Measurements from ENCODE around the gene PTPRN2.
"Not testable (repeated sequence)": the region's sequence is repeated elsewhere in the genome, so short reads cannot be mapped to it uniquely, and the experiment has no call there.

PTPRN2 gene

DNA sequence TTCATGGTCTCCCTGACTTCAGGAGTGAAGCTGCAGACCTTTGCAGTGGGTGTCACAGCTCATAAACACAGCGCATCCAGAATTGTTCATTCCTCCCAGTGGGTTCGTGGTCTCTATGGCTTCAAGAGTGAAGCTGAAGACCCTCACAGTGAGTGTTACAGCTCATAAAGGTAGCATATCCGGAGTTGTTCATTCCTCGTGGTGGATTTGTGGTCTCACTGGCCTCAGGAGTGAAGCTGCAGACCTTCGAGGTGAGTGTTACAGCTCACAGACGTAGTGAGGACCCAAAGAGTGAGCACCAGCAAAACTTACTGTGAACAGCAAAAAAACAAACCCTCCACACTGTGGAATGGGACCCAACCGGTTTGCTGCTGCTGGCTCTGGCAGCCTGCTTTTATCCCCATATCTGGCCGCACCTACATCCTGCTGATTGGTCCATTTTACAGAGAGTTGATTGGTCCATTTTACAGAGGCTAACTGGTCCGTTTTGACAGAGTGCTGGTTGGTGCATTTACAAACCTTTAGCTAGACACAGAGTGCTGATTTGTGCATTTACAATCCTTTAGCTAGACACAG lies 308.8 kb downstream of the PTPRN2 start:
- DNase-seq (ENCODE audit: low spot score), result no peak

DNA sequence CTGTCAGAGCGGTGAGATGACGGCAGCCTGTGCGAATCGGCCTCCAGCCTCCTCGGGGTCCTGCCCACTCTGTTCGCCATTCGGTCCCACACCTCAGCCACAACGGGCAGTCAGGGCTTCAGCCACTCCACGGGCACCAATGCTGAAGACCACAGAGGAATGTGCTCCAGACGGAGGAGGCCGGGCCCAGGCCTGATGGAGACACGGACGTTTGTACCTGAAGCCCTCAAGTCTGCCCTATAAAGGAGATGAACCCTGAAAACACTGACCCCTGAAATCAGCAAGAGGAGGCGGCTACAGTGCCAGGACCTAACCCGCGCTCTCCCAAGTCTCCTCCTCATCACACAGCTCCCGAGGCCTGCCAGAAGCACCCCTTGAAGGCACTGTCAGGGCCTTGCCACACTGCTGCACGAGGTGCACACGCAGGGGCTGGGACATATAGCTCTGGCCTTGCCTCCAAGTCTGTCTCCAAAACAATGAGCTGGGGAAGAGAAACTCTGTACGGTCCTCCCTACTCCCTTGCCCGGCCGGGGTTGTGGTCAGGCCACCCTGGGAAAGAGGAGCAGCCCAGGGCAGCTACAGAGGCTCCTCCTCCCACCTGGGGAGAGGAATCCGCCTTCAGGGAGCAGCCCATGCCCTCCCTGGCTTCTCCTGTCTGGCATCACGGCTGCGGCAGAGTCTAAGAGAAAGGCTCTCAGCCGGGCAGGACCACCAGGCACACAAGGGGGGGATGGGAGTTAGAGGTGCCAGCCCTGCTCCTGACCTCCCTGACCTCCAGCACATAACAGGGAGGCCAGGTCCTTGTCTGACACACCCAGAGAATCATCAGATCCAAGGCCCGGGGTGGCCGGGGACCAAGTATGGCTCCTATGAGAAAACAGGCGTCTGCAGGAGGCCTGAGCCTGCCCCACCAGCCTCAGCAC lies 310.1 kb downstream of the PTPRN2 start:
- no peak for DNase-seq (ENCODE audit: low spot score)

DNA sequence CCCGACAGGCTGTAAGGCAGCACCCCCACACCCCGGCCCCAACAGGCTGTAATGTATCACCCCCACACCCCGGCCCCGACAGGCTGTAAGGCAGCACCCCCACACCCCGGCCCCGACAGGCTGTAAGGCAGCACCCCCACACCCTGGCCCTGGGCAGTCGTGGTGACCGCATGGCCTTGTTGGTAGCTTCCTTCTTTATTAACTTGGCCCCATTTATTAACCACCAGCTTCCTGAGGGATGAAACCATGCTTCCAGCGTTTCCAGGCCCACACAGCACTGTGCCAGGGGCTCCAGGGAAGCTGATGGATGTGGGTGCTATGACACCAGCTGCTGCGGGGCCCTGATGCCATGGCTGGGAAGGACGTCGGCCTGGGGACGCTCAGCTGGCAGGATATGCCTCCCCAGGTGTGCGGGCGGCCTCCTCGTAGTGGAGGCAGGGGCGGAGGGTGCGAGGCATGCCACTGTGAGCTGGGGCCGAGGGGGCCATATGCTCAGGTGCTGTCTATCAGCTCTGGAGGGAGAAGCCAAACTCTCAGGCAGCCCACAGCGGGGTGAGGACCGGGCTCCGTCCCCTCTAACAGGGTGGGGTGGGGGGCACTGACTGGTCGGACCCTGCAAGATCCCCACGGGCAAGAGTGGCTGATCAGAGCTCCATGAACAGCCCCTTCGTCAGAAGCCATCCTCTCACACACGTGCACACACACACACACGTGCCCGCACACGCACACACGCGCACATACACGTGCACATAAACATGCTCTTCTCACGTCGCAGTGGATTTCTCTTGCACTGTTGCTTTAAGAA lies 311.0 kb downstream of the PTPRN2 start:
- DNase-seq (ENCODE audit: low spot score), result no peak

DNA sequence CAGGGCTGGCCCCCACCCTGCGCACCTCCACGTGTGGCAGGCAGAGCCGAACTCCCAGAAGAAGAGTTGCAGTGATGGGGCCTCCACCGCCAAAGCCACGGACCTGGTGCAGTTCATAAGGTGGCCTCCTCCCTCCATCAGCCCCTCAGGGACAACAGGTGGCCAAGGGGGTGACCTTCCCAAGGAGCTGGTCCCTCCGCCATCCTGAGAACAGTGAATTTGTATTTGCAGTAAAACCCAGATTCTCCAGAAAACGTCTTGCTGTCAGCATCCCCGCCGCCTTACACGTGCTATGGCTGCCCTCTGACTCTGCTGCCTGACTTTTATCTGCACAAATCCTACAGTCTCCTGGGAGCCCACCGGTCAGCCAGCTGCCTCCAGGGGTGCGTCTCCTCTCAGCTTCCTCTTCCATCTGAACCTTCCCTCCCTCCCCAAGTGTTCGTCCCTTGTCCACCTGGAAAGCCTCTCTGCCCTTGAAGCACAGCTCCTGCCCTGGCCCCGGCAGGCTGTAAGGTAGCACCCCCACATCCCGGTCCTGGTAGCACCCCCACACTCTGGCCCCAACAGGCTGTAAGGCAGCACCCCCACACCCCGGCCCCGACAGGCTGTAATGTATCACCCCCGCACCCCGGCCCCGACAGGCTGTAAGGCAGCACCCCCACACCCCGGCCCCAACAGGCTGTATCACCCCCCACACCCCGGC lies 311.8 kb downstream of the PTPRN2 start:
- no peak for DNase-seq (ENCODE audit: low spot score)

DNA sequence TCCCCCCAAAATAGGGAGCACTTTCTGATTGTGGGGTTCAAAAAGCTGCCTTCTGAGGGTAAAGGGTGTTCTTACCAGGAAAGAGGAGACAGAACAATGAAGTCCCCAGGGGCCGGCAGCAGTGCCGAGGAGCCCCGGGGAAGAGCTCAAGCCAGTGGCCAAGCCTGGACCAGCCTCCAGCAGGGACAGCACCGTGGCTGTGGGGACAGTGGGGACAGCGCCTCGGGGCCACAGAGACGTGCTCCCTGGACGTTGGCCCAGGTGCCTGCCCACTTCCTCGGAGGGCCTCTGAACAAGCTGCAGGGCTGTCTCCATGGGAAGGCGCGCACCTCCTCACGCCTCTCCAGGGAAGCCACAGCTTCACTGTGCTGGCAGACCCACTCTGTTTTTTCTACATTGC lies 312.6 kb downstream of the PTPRN2 start:
- no peak for DNase-seq (ENCODE audit: low spot score)

DNA sequence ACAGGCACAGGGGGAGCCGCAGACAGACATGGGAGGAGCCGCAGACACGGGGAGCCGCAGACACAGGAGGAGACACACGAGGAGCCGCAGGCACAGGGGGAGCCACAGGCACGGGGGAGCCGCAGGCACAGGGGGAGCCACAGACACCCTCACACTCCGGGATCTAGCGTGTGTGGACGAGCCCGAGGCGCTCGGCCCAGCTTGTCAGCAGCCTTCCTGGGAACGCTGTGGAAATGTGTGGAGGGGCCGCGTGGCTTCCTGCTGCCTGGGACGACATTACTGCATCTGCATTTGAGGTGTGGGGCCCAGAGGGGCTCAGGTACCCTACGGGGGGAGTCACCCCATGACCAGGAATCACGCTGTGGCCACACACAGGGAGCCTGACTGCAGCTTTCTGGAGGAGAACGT lies 313.2 kb downstream of the PTPRN2 start:
- no peak for DNase-seq (ENCODE audit: low spot score)

DNA sequence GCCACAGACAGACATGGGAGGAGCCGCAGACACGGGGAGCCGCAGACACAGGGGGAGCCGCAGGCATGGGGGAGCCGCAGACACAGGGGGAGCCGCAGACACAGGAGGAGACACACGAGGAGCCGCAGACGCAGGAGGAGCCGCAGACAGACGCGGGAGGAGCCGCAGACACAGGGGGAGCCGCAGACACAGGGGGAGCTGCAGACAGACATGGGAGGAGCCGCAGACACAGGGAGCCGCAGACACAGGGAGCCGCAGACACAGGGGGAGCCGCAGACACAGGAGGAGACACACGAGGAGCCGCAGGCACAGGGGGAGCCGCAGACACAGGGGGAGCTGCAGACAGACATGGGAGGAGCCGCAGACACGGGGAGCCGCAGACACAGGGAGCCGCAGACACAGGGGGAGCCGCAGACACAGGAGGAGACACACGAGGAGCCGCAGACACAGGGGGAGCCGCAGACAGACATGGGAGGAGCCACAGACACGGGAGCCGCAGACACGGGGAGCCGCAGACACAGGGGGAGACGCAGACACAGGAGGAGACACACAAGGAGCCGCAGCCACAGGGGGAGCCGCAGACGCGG lies 313.8 kb downstream of the PTPRN2 start:
- not testable (repeated sequence) for DNase-seq (ENCODE audit: low spot score)

DNA sequence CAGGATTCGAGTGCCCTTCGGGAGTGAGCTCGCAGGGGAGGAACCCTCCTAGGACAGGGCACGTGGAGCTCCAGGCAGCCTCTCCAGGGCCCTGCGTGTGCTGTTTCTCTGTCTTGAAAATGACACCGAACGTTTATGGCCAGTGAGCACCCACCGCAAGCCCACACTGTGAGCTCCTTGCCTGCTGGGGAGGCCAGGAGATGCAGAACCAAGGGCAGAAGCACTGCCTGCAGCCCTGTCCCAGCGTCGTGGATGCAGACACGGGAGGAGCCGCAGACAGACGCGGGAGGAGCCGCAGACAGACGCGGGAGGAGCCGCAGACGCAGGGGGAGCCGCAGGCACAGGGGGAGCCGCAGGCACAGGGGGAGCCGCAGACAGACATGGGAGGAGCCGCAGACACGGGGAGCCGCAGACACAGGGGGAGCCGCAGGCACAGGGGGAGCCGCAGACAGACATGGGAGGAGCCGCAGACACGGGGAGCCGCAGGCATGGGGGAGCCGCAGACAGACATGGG lies 314.4 kb downstream of the PTPRN2 start:
- DNase-seq (ENCODE audit: low spot score), result no peak

DNA sequence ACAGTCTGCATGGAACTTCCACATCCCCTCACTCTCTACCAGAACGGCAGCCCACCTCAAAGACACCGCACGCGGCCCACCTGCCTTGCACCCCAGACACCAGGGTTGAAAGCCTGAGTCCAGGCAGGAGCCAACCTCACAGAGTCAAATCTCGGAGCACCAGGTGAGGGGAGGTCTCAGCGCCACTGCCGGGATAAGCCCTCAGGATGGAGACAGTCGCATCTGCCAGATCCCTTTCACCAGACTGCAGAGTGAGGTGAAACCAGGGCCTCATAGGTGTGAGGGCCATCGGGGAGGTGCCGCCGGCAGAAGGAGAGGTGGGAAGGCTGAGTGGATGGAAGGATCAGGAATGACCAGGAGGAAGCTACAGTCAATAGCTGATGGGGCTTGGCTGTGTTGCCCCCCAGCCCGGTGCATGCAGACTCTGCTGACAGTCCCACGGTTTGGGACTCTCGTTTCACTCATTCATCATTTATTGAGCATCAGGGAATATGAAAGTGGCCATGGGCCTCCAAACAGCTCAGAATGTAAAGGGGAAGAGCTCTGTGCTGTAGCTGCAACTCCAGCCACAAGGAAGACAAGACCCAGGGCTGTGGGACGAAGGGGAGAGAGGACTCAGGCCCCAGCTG lies 315.0 kb downstream of the PTPRN2 start:
- DNase-seq (ENCODE audit: low spot score), result no peak

DNA sequence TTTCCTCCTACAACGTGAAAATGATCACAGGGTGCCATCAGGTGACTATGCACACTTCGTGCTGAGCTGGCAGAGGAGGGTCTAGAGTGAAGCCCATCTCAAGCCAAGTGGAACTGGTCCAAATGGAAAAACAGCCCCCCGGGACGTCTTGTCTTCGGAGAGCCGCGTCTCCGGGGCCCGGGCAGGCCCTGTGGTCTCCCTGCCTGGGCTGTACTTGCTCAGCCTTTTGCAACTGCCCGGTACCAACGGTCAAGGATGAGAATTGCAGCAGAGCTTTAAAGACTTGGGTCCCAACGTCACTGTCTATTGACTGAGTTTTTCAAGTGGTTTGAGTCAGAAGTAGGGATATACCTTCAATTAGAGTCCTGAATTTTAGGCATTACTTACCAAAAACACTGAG lies 315.5 kb downstream of the PTPRN2 start:
- DNase-seq (ENCODE audit: low spot score), result no peak

DNA sequence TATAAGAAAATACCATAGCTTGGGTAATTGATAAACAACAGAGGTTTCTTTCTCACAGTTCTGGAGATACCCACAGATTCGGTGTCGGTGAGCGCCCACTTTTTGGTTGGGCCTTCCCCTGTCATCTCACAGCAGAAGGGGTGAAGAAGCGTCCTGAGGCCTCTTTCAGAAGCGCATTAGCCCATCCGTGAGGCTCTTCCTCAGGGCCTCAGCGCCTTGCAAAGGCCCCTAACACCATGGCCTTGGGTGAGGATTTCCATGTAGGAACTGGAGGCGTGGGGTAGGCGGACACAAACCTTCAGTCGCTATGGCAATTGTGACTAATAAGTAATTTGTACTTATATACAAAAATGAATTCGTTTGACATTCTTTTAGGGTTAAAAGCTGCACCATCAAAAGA lies 316.0 kb downstream of the PTPRN2 start:
- no peak for DNase-seq (ENCODE audit: low spot score)

DNA sequence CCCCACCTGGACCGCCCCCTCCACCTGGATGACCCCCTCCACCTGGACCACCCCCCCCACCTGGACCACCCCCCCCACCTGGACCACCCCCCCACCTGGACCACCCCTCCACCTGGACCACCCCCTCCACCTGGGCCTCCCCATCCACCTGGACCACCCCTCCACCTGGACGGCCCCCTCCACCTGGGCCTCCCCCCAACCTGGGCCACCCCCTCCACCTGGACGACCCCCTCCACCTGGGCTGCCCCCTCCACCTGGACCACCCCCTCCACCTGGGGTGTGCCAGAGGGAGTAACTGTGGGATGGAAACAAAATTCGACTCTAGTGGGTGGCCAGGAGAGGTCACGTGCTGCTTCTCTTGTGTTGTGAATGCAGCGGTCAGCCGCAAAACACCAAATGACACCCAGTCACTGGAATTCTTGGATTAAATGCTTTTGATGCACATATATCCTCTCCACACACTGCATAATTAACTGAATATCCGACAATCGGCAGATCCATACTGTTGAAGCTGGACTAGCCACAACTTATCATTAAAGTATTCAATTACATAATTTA lies 316.7 kb downstream of the PTPRN2 start:
- DNase-seq (ENCODE audit: low spot score), result no peak

DNA sequence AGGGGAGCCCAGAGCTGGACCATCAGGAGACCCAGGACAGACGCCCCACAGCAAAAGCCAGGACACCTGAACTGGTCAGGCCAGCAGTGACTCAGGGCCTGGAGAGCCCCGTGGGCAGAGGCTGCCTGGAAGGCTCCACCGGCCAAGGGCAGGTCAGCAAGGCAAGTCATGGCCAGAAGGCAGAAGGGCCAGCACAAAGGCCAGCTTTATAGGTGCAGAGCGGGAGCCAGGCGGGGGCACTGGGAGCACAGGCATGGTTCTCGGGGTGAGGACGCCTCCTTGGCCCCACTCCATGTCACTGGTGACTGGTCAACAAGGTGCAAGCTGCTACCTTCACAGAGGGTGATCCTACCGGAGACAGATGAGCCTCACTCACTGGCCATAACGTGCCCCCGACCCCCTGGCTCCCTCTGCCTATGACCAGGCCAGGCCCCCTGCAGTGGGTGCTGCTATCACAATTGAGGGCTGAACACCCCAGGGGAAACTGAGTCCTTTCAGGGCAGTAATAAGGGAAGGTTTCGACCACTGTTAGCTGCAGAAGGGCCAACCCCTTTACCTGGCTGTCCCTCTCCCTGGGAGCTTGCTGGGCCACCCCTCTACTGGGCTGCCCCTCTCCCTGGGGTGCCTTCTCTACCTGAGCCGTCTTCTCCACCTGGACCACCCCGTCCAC lies 317.4 kb downstream of the PTPRN2 start:
- DNase-seq (ENCODE audit: low spot score), result no peak

DNA sequence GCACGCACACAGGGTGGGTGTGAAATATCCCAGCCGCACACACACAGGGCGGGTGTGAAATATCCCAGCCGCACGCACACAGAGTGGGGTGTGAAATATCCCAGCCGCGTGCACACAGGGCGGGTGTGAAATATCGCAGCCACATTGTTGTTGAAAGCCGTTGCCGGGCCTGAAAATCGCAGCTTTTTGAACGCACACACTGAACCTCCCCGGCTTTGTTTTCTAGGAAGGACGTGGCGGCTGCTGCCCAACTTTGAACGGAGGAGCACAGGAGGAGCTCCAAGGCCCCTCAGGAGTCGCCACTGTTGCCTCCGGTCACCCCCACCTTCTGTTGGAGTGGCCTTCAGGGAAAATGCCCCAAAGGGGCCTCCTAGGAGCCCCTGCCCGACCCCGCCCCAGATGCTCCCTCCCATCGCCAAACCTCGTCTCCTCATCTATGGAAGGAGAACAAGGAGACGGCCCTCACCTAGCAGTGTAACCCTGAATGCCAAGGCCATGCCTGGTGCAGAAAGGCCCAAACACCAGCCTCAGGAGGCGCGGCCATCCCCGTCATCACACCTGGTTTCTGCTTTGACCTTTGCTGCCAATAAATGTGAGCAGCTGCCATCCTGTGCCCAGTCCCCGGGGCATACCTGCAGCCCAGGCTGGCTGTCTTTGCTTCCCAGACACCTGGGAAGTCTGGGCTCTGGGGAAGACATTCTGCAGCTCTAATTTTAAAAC lies 318.6 kb downstream of the PTPRN2 start:
- no peak for DNase-seq (ENCODE audit: low spot score)

DNA sequence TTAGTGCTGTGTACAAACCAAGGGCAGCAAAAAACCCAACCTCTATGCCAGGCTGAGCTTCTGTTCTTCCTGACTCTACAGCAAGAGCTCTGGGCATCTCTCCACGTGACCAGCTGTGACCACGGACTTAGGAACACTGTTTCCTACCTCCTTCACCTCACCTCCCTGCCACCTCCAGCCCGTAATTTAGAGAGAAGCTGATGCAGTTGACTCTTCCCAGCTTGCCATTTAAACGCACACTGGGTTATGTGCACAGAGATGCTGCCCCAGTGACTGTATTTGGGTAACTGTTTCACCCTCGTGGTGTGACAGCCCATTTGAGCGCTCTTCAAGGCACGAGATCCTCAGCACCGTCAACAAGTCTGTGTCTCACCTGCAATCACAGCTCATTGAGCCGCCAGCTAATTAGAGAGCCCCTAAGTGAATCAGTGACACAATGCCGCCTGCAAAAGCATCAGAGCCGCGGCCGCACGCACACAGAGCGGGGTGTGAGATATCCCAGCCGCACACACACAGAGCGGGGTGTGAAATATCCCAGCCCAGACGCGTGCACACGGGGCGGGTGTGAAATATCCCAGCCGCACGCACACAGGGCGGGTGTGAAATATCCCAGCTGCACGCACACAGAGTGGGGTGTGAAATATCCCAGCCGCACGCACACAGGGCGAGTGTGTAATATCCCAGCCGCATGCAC lies 319.7 kb downstream of the PTPRN2 start:
- DNase-seq (ENCODE audit: low spot score), result no peak

DNA sequence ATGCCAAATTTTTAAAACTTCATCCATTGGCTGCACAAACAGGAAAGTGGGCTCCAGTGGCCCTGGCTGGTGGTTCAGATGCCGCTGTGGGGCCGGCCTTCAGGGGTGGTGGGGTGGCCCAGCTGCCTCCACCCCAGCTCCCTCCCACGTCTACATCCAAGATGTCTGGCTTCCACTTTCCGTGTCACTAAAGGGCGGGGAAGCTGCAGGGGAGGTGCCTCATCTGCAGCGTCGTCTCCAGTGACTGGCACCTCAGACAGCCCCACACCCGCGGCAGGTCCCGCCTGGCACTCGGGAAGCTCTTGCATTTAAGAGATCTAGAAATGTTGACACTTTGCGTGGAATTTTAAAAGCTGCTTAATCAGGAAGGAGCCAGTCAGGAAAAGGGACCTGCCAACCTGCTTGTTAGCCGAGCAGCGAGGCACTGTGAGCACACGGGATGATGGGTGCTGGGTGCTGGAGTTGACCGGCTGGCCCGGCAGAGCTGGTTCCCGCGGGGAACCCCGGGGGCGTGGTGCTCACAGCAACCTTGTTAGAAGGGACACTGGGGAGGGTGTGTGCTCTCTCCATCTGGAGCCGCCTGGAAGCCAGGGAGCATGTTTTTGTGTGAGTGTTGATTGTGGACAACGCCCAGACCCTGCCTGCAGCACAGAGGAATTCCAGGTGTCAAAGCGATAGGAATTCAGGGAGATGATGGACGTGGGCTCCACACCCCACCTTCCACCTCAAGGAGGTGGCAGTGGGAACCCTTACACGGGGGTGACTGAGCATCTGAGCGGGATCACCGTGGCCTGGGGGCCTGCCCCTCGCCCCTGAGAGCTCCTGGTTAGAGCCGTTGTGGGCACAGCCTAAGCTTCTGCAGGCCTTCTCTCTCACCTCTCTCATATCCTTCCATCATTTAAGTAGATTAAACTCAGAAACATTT lies 320.5 kb downstream of the PTPRN2 start:
- no peak for DNase-seq (ENCODE audit: low spot score)

DNA sequence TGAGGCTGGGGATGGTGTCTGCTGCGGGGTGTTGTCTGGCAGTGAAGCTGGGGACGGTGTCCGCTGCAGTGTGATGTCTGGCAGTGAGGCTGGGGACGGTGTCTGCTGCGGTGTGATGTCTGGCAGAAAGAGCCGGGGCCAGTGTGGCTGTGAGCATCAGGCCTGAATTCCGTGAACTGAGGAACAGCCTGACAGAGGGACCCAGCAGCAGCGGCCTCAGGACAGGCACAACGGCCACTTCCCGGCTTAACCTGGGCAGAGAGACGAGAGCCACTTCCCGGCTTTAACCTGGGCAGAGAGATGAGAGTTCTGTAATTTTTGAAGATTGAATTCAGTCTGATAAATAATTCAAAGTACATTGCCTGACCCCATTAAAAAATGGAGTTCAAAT lies 321.2 kb downstream of the PTPRN2 start:
- DNase-seq (ENCODE audit: low spot score), result no peak

DNA sequence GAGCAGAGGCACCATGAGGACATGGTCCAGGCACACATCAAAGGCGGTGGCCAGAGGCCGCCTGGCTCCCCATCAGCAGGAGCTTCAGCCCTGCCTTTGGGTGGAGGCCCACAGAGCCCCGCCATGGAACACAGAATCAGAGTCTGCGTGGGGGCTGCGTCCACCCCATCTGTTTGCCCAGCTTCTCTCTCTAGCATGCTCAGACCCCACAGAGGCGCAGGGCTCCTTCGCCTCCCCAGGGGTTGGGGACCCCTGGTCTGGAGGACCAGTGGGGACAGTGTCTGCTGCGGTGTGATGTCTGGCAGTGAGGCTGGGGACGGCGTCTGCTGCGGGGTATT lies 321.9 kb downstream of the PTPRN2 start:
- no peak for DNase-seq (ENCODE audit: low spot score)
